ENCODE data around the gene MLLT3. TPM values are rescaled to one million over a fixed set of nuclear protein-coding genes. Genes with fewer than 3 reads are reported as not detected.

MLLT3 gene
- total and polyA plus RNA-seq, 8 donors, result 6.5 to 48.7 (median 24.4) TPM

DNA sequence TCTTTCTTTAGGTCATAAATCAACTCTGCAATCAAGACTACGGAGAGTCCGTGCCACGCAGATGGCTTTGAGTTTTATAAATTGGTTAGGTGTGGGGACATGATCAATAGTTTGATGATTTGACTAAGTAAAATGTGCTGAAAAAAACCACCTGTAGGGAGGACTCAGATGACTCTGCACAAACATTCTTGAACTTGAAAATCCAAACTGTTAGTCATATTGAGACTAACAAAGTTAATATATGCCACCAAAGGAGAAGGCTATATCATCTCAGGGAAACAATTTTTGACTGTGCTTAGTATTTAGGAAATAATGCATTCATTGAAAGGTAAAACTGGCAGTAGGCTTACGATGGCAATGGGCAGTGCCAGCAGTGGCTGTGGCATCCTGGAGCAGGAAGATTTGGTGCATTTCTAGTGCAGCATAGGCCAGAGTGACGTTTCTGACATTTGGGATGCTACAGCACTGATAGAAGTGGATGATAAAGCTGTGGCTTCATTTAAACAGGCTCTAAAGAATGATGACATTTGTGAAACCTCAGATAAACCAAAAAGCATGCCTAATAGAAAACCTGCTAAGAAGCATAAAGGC is 291.1 kb downstream of the MLLT3 start:
- TF ChIP-seq EP300 (IDR thresholded peaks at IDR 0.05), result no peak
- no peak for TF ChIP-seq POLR2AphosphoS5 (IDR thresholded peaks at IDR 0.05)
- TF ChIP-seq, protein P1, sequence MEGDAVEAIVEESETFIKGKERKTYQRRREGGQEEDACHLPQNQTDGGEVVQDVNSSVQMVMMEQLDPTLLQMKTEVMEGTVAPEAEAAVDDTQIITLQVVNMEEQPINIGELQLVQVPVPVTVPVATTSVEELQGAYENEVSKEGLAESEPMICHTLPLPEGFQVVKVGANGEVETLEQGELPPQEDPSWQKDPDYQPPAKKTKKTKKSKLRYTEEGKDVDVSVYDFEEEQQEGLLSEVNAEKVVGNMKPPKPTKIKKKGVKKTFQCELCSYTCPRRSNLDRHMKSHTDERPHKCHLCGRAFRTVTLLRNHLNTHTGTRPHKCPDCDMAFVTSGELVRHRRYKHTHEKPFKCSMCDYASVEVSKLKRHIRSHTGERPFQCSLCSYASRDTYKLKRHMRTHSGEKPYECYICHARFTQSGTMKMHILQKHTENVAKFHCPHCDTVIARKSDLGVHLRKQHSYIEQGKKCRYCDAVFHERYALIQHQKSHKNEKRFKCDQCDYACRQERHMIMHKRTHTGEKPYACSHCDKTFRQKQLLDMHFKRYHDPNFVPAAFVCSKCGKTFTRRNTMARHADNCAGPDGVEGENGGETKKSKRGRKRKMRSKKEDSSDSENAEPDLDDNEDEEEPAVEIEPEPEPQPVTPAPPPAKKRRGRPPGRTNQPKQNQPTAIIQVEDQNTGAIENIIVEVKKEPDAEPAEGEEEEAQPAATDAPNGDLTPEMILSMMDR (IDR thresholded peaks at IDR 0.05), result no peak
- TF ChIP-seq POLR2A (IDR thresholded peaks at IDR 0.05), result no peak
- intact Hi-C loops (cut with DNase I; ENCODE audit: low total_unique reads), result no loop called here
- no peak for DNase-seq
- Histone ChIP-seq H3K9me3 (no peaks in the 10 kb centered on the region), H3K36me3 (no peaks in the 10 kb centered on the region), H3K27ac (no peak overlapping the region), H3K4me1 (no peaks in the 10 kb centered on the region), H3K27me3 (no peaks in the 10 kb centered on the region), H3K4me3 (no peak overlapping the region)
- 67 to 80% (median 78%) methylated on average over 5 of the region's 5 CpGs for WGBS, 5 donors

DNA sequence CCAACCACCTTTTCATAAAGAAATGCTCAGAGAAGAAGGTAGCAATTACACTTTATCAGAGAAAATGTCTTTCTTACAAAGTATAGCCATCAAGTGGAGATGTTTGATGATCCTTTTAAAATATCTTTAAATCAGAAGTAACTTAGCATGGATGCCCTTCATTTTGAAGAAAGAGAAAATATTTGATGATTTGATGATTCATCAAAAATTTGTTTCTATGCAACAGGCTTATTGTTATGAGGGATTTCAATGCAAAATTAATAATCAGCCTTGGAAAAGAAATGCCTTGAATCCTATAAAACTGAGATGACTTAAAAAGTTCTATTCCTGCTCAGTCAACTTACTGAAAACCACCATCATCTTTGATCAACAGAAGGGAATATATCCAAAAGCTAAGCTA is 291.6 kb downstream of the MLLT3 start:
- DNase-seq, result no peak
- Histone ChIP-seq H3K27me3 (no peaks in the 10 kb centered on the region), H3K4me1 (no peaks in the 10 kb centered on the region), H3K27ac (no peak overlapping the region), H3K36me3 (no peaks in the 10 kb centered on the region), H3K4me3 (no peak overlapping the region), H3K9me3 (no peaks in the 10 kb centered on the region)
- TF ChIP-seq POLR2A (IDR thresholded peaks at IDR 0.05) (no peak), POLR2AphosphoS5 (IDR thresholded peaks at IDR 0.05) (no peak), EP300 (IDR thresholded peaks at IDR 0.05) (no peak)
- TF ChIP-seq, protein P1 (IDR thresholded peaks at IDR 0.05), result no peak
- intact Hi-C loops (cut with DNase I; ENCODE audit: low total_unique reads), result no loop called here

DNA sequence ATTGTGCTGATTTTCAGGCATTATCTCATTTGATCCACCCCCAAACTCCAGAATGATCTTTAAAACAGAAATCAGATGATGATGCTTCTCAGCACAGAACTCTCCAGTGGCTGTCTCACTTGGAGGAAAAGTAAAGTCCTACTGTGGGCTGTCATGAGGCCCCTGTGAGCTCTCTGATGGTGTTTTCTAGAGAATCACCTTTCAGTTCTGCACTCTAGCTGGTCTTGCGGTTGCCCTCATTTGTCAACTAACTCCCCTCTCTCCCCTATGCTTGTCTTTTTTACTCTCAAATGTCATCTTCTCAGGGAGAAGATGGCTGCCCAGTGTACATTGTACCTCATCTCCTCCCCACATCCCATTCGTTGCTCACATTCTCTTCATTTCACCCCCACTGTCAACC is 295.8 kb downstream of the MLLT3 start:
- DNase-seq, result no peak

DNA sequence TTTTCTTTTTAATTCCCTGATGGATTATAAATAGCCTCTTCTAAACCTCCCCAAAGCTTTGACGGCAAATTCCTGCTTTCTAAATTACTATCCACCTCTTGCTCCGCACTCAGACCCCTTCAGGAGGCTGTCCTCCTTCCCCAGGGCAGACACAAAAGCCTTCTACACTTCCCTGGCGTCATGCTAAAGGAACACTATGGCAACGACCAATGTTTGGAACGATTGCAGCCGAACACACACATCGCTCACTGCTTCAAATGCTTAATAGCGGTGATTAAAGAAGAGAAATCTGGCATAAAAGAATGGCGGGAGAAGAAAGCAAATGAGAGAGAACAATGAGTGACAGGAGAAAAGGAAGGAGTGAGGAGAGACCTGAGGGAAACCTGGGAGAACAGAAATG is 297.3 kb downstream of the MLLT3 start:
- 87 to 93% (median 89%) methylated on average over 9 of the region's 9 CpGs for WGBS, 5 donors
- Histone ChIP-seq H3K9me3 (no peaks in the 10 kb centered on the region), H3K36me3 (no peaks in the 10 kb centered on the region), H3K27ac (no peak overlapping the region), H3K27me3 (no peaks in the 10 kb centered on the region), H3K4me3 (no peak overlapping the region), H3K4me1 (peaks cover 0 to 15% (median 4%) of the 10 kb centered on the region in 4 donors)
- TF ChIP-seq POLR2AphosphoS5 (IDR thresholded peaks at IDR 0.05) (no peak), EP300 (IDR thresholded peaks at IDR 0.05) (no peak), POLR2A (IDR thresholded peaks at IDR 0.05) (no peak)
- TF ChIP-seq, protein P1 (IDR thresholded peaks at IDR 0.05), result no peak
- no peak for DNase-seq
- intact Hi-C loops (cut with DNase I; ENCODE audit: low total_unique reads), result no loop called here

More for the DNA sequence above, 295.8 kb downstream of the MLLT3 start:
- Histone ChIP-seq H3K4me3 (no peak overlapping the region), H3K9me3 (no peaks in the 10 kb centered on the region), H3K27me3 (no peaks in the 10 kb centered on the region), H3K4me1 (peaks cover 0 to under 1% (median under 1%) of the 10 kb centered on the region in 4 donors), H3K36me3 (no peaks in the 10 kb centered on the region), H3K27ac (no peak overlapping the region)
- WGBS, 5 donors, result 62 to 79% (median 75%) methylated on average over 2 of the region's 2 CpGs
- intact Hi-C loops (cut with DNase I; ENCODE audit: low total_unique reads), result no loop called here
- TF ChIP-seq EP300 (IDR thresholded peaks at IDR 0.05) (no peak), POLR2AphosphoS5 (IDR thresholded peaks at IDR 0.05) (no peak)

DNA sequence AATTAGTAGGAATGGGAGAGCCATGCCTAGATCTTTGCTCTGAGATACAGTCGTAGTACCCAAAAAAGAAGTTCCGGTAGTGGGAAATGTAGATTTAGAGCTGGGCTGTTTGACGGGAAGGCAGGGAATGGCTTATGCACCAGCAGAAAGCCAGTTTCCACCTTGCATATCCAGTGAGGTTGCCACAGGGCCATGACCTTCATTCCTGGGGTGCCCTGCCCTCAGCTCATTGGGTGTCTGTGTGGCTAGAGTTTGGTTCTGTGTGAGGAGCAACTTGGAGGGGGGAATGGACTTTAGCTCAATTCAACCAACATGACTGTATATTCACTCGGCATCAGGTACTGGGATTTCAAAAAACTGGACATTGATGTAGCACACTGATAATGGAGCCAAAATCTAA is 300.1 kb downstream of the MLLT3 start:
- TF ChIP-seq, protein P1 (IDR thresholded peaks at IDR 0.05), result no peak
- TF ChIP-seq EP300 (IDR thresholded peaks at IDR 0.05), result no peak
- Histone ChIP-seq H3K27ac (no peak overlapping the region), H3K36me3 (no peaks in the 10 kb centered on the region), H3K9me3 (no peaks in the 10 kb centered on the region), H3K27me3 (no peaks in the 10 kb centered on the region), H3K4me1 (peaks cover 0 to 25% (median 10%) of the 10 kb centered on the region in 4 donors), H3K4me3 (no peak overlapping the region)
- intact Hi-C loops (cut with DNase I; ENCODE audit: low total_unique reads), result no loop called here
- 92 to 100% (median 97%) methylated on average over 4 of the region's 4 CpGs for WGBS, 5 donors
- no peak for DNase-seq
